Erythroblast (primary cell): ENCODE results near the gene TSEN2.

Experiments
- GATA1 ChIP-seq: IDR thresholded peaks from 2 replicates; pipeline ENCODE4 v1.6.1; 2011; ENCODE audit warnings: low read depth, mild to moderate bottlenecking, control low read depth, low read length, moderate library complexity
- POLR2A ChIP-seq: IDR thresholded peaks from 2 replicates; pipeline ENCODE4 v1.6.1; 2011; ENCODE audit warnings: mild to moderate bottlenecking, low read length

- TF ChIP-seq POLR2A (no peak), GATA1 (no peak)
These were observed 6.0 kb upstream of the TSEN2 start for GRCh38 chr3:12478326-12478725.
